ENCODE data around the gene EIF5AL1.
"Not testable (repeated sequence)": the region's sequence is repeated elsewhere in the genome, so short reads cannot be mapped to it uniquely, and the experiment has no call there.

Gene EIF5AL1

GRCh38 chr10:79511891-79512583 lies at the start of gene EIF5AL1:
Gene EIF5AL1, plus strand, starts transcription at chr10:79512533. Its CDS starts 117 bp downstream, at chr10:79512650.
- DNase-seq, result not testable (repeated sequence)

GRCh38 chr10:79463578-79464496 lies 48.5 kb upstream of the EIF5AL1 start:
- DNase-seq, result no peak

DNA sequence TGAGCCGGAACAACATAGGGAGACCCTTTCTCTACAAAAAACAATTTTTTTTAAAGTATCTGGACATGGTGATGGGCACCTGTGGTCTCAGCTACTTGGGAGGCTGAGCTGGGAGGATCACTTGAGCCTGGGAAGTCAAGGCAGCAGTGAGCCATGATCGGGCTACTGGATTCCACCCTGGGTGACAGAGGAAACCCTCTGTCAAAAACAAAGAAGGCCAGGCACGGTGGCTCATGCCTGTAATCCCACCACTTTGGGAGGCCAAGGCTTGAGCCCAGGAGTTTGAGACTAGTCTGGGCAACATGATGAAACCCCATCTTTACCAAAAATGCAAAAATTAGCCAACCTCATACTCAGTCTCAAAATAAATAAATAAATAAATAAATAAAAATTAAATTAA lies 47.0 kb upstream of the EIF5AL1 start:
- DNase-seq, result no peak

- DNase-seq, result no peak
Measured at GRCh38 chr10:79468015-79468560, 44.2 kb upstream of the EIF5AL1 start.

DNA sequence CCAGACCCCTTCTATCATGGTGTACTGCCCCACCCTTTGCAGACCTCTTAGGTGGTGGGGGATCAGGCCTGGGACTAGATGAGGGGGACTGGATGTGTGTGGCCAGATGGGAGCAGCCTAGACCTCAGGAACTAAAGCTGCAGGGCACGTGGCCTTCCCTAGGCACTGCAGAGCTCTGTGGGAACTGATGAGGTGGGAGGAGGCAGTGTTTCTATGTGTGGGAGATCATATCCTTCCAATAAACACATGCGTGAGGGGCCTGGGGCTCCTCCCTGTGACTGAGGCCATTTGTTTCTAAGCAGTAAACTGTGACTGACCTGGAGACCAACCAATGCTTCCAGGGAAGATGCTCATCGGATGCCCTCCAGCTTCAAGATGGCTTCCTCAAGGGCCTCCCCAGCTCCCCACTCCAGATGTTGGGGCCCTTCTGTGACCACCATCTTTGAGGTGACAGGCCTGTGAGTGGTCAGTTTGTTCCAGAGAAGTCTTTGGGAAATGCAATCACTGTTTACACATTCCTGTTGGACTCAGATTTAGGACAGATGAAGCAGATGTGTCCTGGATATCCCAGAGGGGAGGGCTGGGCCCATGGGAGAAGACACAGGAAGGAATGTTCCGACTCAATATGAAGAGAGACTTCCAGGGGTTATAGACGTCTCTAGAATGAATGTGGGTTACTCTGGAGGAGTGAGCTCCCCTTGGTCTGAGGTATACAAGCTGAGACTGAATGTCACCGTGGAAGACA lies 43.3 kb upstream of the EIF5AL1 start:
- no peak for DNase-seq

- DNase-seq, result no peak
Measured at GRCh38 chr10:79470096-79470495, 42.2 kb upstream of the EIF5AL1 start.

DNA sequence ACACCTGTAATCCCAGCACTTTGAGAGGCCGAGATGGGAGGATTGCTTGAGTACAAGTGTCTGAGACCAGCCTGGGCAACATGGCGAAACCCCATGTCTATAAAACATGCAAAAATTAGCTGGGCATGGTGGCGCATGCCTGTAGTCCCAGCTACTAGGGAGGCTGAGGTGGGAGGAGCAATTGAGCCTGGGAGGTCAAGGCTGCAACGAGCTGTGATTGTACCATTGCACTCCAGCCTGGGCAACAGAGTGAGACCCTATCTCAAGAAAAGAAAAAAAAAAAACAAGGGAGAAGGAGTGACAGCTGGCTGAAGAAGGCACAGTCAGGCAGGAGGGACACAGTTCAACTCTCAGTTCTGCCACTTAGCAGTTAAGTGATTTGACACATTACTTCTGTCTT lies 40.6 kb upstream of the EIF5AL1 start:
- DNase-seq, result no peak

GRCh38 chr10:79472449-79472848 lies 39.9 kb upstream of the EIF5AL1 start:
- DNase-seq, result no peak

- no peak for DNase-seq
Measured at GRCh38 chr10:79472951-79473350, 39.4 kb upstream of the EIF5AL1 start.

GRCh38 chr10:79473496-79474095 lies 38.7 kb upstream of the EIF5AL1 start:
- no peak for DNase-seq

- no peak for DNase-seq
Measured at GRCh38 chr10:79475119-79475653, 37.1 kb upstream of the EIF5AL1 start.

DNA sequence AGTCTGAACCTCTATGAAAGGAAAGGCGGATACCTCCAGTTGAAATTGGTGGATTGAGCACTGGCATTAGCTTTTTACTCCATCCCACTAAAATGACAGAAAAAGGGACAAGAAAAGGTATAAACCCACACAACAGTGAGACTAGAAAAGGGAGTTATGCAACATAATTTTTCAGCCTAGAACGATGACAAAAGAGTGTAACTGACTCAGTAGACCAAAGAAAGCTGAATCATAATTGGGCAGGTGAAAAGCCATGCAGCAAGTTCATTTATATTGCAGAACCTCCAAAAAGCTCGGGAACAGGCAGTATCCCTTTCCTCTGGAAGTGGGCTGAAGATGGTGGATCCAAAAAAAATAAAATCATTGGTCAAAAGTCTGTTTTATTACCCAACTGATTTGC lies 36.5 kb upstream of the EIF5AL1 start:
- no peak for DNase-seq

DNA sequence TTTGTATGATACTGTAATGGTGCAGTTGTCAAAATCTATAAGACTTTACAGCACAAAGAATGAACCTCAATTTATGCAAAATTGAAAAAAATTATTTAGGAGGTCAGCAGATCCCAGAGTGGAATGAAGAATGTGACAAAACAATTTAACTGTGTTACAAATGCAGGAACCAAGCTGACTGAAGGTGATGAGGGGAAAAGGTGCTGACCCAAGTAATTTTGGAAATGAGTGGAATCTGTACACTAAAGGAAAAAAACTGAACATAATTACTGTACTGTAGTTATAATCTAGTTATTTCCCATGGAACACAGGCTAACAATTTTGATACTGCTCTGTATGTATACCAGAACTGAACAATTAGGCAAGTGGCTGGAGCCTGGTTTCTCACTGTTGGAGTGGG lies 35.7 kb upstream of the EIF5AL1 start:
- DNase-seq, result no peak

- no peak for DNase-seq
Measured at GRCh38 chr10:79477456-79477855, 34.9 kb upstream of the EIF5AL1 start.

DNA sequence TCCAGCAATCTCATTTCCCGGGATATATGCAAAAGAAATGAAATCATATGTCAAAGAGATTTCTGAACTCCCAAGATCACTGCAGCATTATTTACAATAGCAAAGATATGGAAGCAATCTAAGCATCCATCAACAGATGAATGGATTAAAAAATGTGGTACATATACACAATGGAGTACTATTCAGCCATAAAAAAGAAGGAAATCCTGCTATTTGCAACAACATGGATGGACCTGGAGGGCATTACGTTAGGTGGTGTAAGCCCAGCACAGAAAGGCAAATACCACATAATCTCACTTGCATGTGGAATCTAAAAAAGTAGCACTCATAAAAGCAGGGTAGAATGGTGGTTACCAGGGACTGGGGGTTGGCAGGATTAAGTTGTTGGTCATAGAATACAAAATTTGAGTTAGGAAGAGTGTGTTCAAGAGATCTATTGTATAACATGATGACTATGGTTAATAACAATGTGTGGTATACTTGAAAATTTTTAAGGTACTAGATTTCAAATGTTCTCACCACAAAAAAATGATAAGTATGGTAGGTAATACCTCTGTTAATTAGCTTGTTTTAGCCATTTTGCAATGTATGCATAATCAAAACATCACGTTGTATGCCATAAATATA lies 32.9 kb upstream of the EIF5AL1 start:
- no peak for DNase-seq

GRCh38 chr10:79482304-79482703 lies 30.0 kb upstream of the EIF5AL1 start:
- DNase-seq, result no peak

- no peak for DNase-seq
Measured at GRCh38 chr10:79482741-79483140, 29.6 kb upstream of the EIF5AL1 start.

GRCh38 chr10:79483299-79483698 lies 29.0 kb upstream of the EIF5AL1 start:
- DNase-seq, result no peak

GRCh38 chr10:79483948-79484347 lies 28.4 kb upstream of the EIF5AL1 start:
- no peak for DNase-seq

- no peak for DNase-seq
Measured at GRCh38 chr10:79484476-79484875, 27.9 kb upstream of the EIF5AL1 start.

DNA sequence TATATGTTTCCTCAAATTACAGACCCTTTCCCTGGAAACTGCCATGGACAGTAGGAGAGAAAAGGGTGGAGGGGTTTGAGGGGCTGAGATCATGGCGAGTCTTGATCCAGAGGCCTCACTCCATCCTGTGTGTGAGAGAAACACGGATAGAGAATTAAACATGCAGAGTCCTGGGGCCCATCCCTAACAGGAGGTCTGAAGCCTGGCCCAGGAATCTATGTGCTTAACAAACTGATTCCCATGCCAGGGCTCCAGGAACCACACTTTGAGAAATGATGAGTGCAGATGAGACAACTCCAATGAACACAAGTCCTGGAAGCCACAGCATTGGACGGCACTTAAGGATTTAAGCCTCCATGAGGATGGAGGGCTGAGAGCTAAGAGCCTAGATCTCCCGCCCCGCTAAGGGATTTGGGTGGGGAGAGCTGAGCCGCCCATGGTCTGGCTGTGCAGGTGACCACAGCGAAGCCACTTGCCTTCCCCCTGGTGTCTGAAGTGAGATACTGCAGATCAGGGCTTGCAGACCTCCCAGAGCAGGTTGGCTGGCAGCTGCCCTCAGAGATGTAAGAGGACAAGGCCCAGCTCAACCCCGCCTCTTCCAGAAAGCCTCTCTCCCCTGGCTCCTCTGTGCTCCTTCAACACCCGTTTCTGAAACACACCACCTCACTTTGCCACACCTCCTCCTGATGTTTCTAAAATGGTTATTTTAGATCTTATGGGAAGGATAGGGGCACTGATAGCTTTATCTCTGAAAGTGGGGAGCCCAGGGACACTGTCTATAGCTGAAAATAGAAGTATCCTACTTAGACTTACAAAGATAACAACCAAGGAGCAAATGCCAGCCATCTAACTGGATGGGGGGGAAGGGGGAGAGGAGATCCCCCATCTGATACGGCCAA lies 24.8 kb upstream of the EIF5AL1 start:
- DNase-seq, result peak in 3 of 6 experiments; percentile 2 to 13 (median 9)

Measured in stimulated activated naive CD4-positive, alpha-beta T cell (primary cell).